Endothelial cell of umbilical vein (primary cell): ENCODE measurements around the gene TECTB. TPM values are rescaled to one million over a fixed set of nuclear protein-coding genes. Genes with fewer than 3 reads are reported as not detected.

Experiments
- BruUV-seq: library from RNA; stranded (reverse); fragments of 400-500 nt; replicated peaks from 2 replicates; lab custom pipeline; 2021; lab: Mats Ljungman, UMichigan
- CTCF ChIA-PET: fragments of 300-600, 350-600 bp; sonication (Branson Sonifier 250); formaldehyde crosslinking; loops from one replicate; lab custom pipeline; 2021; ENCODE audit warnings: antibody characterized with exemption, inconsistent platforms; lab: Charles Lee
- POLR2A ChIA-PET: fragments of 300-600, 350-600 bp; sonication (Branson Sonifier 250); formaldehyde crosslinking; loops from one replicate; lab custom pipeline; 2021; ENCODE audit warnings: antibody characterized with exemption, inconsistent platforms; lab: Charles Lee
- DNase-seq: peaks from one replicate; pipeline ENCODE4 v3.0.0-alpha.2; 2011; ENCODE audit warnings: low read depth, low spot score
- FAIRE-seq: peaks from 2 replicates; lab custom pipeline; 2011; peaks lifted over from hg19 to GRCh38; lab: Jason Lieb, UNC
- H2AFZ ChIP-seq: 2 replicates; pipeline ENCODE4 v1.6.0; 2012; ENCODE audit warnings: low read depth, low read length, control low read depth, inconsistent platforms
- H3K27ac ChIP-seq: 2 replicates; pipeline ENCODE4 v1.5.1; 2011; ENCODE audit warnings: low read depth, mild to moderate bottlenecking, control low read depth, low read length, moderate library complexity; ENCODE audit not compliant: insufficient read depth
- H3K27me3 ChIP-seq, 2 experiments: 2 replicates each; pipeline versions ENCODE4 v1.6.0 to v1.6.1; 2011; ENCODE audit warnings: low read length in 2 of 2, mixed read lengths in 1 of 2; ENCODE audit not compliant: control insufficient read depth in 2 of 2, insufficient read depth in 2 of 2
- H3K36me3 ChIP-seq, 2 experiments: 2 replicates in 1 of 2; 3 replicates in 1 of 2; pipeline ENCODE4 v1.5.1; 2011; ENCODE audit warnings: low read length in 2 of 2, mild to moderate bottlenecking in 1 of 2, moderate library complexity in 1 of 2; ENCODE audit not compliant: control insufficient read depth in 2 of 2, insufficient read depth in 2 of 2; ENCODE audit errors: extremely low read depth in 1 of 2
- H3K4me1 ChIP-seq: 3 replicates; pipeline ENCODE4 v1.5.1; 2011; ENCODE audit warnings: mild to moderate bottlenecking, low read length; ENCODE audit not compliant: control insufficient read depth, insufficient read depth; ENCODE audit errors: extremely low read depth
- H3K4me2 ChIP-seq: 2 replicates; pipeline ENCODE4 v1.6.1; 2011; ENCODE audit warnings: low read length, control low read depth, mixed read lengths; ENCODE audit not compliant: insufficient read depth
- H3K4me3 ChIP-seq, 3 experiments: fragments of 200-600 bp in 1 of 3; sonication (generic), shearing (Covaris generic) in 1 of 3; replicated peaks in 1 of 3; 2 replicates each; pipeline ENCODE4 v1.5.1; 2011 to 2016; ENCODE audit warnings: control low read depth in 3 of 3, low read length in 3 of 3, mild to moderate bottlenecking in 2 of 3, inconsistent platforms in 1 of 3, low read depth in 1 of 3, moderate library complexity in 1 of 3; ENCODE audit not compliant: insufficient read depth in 1 of 3
- H3K79me2 ChIP-seq: 2 replicates; pipeline ENCODE4 v1.6.0; 2012; ENCODE audit warnings: low read length, inconsistent platforms; ENCODE audit not compliant: control insufficient read depth, insufficient read depth
- H3K9ac ChIP-seq: replicated peaks from 2 replicates; pipeline ENCODE3; 2011; ENCODE audit warnings: low read length, control low read depth; ENCODE audit not compliant: insufficient read depth; ENCODE audit errors: extremely low read depth
- H3K9me1 ChIP-seq: replicated peaks from 3 replicates; pipeline ENCODE4 v1.6.0; 2011; ENCODE audit warnings: mild to moderate bottlenecking, low read length; ENCODE audit not compliant: control insufficient read depth, insufficient read depth; ENCODE audit errors: extremely low read depth
- H3K9me3 ChIP-seq: replicated peaks from 2 replicates; pipeline ENCODE4 v1.5.1; 2012; ENCODE audit warnings: low read length, inconsistent platforms; ENCODE audit not compliant: control insufficient read depth, insufficient read depth
- H4K20me1 ChIP-seq: replicated peaks from 2 replicates; pipeline ENCODE3; 2011; ENCODE audit warnings: mild to moderate bottlenecking, low read length; ENCODE audit not compliant: control insufficient read depth, insufficient read depth; ENCODE audit errors: extremely low read depth
- EZH2 ChIP-seq: IDR thresholded peaks from 2 replicates; pipeline ENCODE4 v1.6.1; 2012; ENCODE audit warnings: borderline replicate concordance, low read depth, mild to moderate bottlenecking, moderate library complexity, low read length, inconsistent platforms; ENCODE audit not compliant: severe bottlenecking
- FOS ChIP-seq: IDR thresholded peaks from 2 replicates; pipeline ENCODE4 v1.6.1; 2011; ENCODE audit warnings: mild to moderate bottlenecking, low read length, moderate library complexity, borderline replicate concordance; ENCODE audit not compliant: insufficient read depth
- GATA2 ChIP-seq: IDR thresholded peaks from 2 replicates; pipeline ENCODE4 v1.7.0; 2011; ENCODE audit warnings: low read depth, mild to moderate bottlenecking, moderate library complexity, mixed read lengths, low read length; ENCODE audit not compliant: insufficient read length, insufficient read depth
- JUN ChIP-seq: IDR thresholded peaks from 2 replicates; pipeline ENCODE4 v1.6.1; 2011; ENCODE audit warnings: borderline replicate concordance, low read depth; ENCODE audit not compliant: insufficient read length, insufficient read depth
- MYC ChIP-seq: IDR thresholded peaks from one replicate; pipeline ENCODE4 v1.6.1; 2011; ENCODE audit warnings: mild to moderate bottlenecking, low read depth, low read length
- POLR2A ChIP-seq: IDR thresholded peaks from 2 replicates; pipeline ENCODE4 v1.6.1; 2012; ENCODE audit warnings: low read depth, mild to moderate bottlenecking, control low read depth, low read length
- POLR2AphosphoS5 ChIP-seq: IDR thresholded peaks from 2 replicates; pipeline ENCODE4 v1.6.1; 2012; ENCODE audit warnings: low read depth, mild to moderate bottlenecking, control low read depth, low read length, moderate library complexity; ENCODE audit not compliant: insufficient read depth
- dilution Hi-C: fragments of 300-500 bp; cut with MboI; formaldehyde crosslinking; loops from one replicate; pipeline ENCODE4 v1.15.0; 2019; ENCODE audit warnings: low sequenced_read_pairs; ENCODE audit not compliant: extremely low pct_ligation_motif_present
- intact Hi-C: fragments of 100-400 bp; cut with micrococcal nuclease; formaldehyde crosslinking; loops from one replicate; pipeline ENCODE4 v1.10.0; 2022
- polyA plus RNA-seq, 4 experiments: library from polyadenylated mRNA; depleted of rRNA in 3 of 4; stranded (reverse) in 3 of 4; unstranded in 1 of 4; fragments of >200 nt; gene quantifications; 2 replicates each; pipeline versions ENCODE4 v1.2.1 to v1.2.3, GENCODE V29; 2011 to 2012; ENCODE audit warnings: missing spikeins in 1 of 4
- total RNA-seq: library from RNA; stranded (reverse); gene quantifications from 2 replicates; pipeline ENCODE4 v1.2.3, GENCODE V29; 2021
- TF ChIP-seq, protein P1 (sequence below): IDR thresholded peaks from 2 replicates; pipeline ENCODE4 v1.6.1; 2011; ENCODE audit not compliant: insufficient read depth, insufficient read length
- TF ChIP-seq, protein P2 (sequence below), 2 donors: IDR thresholded peaks; 1 replicate in 1 of 2; 2 replicates in 1 of 2; pipeline ENCODE4 v1.5.1; 2011; ENCODE audit warnings: low read length in 2 of 2, mild to moderate bottlenecking in 2 of 2, moderate library complexity in 2 of 2, control low read depth in 1 of 2, inconsistent platforms in 1 of 2, low read depth in 1 of 2; ENCODE audit not compliant: insufficient read depth in 1 of 2; ENCODE audit errors: extremely low read depth in 1 of 2

TECTB gene
- total and polyA plus RNA-seq, 2 donors (not counting 3 experiments of a cell fraction or from before 2014, with no cell fraction given) = not detected

DNA sequence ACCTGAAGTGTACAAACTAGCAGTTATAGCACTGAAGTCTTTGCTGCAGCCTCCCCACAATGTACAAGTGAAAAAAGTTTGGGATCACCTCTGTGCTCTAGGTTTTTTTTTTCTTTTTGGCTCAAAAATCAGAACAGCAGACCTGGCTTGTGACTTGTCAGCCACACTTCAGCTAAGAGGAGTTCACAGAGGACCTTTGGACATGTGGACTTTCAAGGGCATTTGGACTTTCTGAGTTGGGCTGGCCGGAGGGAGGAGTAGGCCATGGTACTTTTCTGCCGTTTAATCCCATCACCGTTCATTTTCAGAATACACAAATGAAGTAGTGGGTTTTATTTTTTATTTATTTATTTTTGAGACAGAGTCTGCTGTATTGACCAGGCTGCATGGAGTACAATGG lies 68.8 kb downstream of the TECTB start:
- Histone ChIP-seq H3K4me3 (no peak overlapping the region), H3K36me3 (no peaks in the 10 kb centered on the region), H4K20me1 (no peaks in the 10 kb centered on the region), H3K27me3 (no peaks in the 10 kb centered on the region), H3K79me2 (no peaks in the 10 kb centered on the region), H3K9me1 (no peaks in the 10 kb centered on the region), H2AFZ (no peak overlapping the region), H3K27ac (no peak overlapping the region), H3K9me3 (no peaks in the 10 kb centered on the region), H3K4me2 (no peak overlapping the region), H3K4me1 (no peaks in the 10 kb centered on the region), H3K9ac (no peak overlapping the region)
- intact Hi-C loops (no loop called here), dilution Hi-C loops (no loop called here)
- CTCF ChIA-PET = no interaction called here
- no peak for DNase-seq
- BruUV-seq = no TSS peak
- POLR2A ChIA-PET = interaction anchor here (0.5 kb wide), 1 partner anchor 10 kb away, joined by 3 read pairs; no protein-coding TSS in a partner anchor
- no peak for FAIRE-seq
- TF ChIP-seq MYC (no peak), JUN (no peak), FOS (no peak), POLR2A (no peak)

DNA sequence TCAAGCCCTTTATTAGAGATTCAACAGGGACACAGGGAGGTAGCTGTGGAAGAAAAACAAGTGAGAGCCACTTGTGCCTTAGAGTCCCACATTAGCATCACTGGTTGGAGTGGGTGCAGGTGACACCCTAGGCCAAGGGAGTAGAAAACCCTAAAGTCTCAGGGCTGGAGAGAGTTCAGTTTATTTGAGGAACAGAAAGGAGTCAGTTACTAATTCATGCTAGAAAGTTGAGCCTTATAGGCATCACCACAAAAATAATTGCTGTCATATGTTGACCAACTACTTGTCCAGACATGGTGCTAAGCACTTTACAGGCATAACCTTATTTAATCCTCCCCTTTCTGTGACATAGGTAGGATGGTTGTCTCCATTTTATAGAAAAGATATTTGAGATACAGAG lies 69.8 kb downstream of the TECTB start:
- no peak overlapping the region for H3K9ac ChIP-seq
- H3K4me2 ChIP-seq = no peak overlapping the region
- FAIRE-seq (no peak), DNase-seq (no peak)
- intact Hi-C loops (no loop called here), dilution Hi-C loops (no loop called here)
- no peaks in the 10 kb centered on the region for H3K4me1 ChIP-seq
- no peak overlapping the region for H3K4me3 ChIP-seq
- H3K36me3 ChIP-seq = no peaks in the 10 kb centered on the region
- TF ChIP-seq, protein P1, sequence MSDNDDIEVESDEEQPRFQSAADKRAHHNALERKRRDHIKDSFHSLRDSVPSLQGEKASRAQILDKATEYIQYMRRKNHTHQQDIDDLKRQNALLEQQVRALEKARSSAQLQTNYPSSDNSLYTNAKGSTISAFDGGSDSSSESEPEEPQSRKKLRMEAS = no peak
- TF ChIP-seq FOS = no peak
- no peak for TF ChIP-seq MYC
- no peak for TF ChIP-seq EZH2
- no peak for TF ChIP-seq POLR2AphosphoS5
- TF ChIP-seq, protein P2, sequence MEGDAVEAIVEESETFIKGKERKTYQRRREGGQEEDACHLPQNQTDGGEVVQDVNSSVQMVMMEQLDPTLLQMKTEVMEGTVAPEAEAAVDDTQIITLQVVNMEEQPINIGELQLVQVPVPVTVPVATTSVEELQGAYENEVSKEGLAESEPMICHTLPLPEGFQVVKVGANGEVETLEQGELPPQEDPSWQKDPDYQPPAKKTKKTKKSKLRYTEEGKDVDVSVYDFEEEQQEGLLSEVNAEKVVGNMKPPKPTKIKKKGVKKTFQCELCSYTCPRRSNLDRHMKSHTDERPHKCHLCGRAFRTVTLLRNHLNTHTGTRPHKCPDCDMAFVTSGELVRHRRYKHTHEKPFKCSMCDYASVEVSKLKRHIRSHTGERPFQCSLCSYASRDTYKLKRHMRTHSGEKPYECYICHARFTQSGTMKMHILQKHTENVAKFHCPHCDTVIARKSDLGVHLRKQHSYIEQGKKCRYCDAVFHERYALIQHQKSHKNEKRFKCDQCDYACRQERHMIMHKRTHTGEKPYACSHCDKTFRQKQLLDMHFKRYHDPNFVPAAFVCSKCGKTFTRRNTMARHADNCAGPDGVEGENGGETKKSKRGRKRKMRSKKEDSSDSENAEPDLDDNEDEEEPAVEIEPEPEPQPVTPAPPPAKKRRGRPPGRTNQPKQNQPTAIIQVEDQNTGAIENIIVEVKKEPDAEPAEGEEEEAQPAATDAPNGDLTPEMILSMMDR (IDR thresholded peaks at IDR 0.05; ENCODE audit: extremely low read depth in 1 of 2, insufficient read depth in 1 of 2, low read depth in 1 of 2, low read length in 2 of 2) = no peak
- no peak for TF ChIP-seq GATA2
- TF ChIP-seq POLR2A = no peak
- no peak for TF ChIP-seq JUN
- CTCF ChIA-PET = no interaction called here
- H3K9me3 ChIP-seq = no peaks in the 10 kb centered on the region
- no TSS peak for BruUV-seq
- no peak overlapping the region for H2AFZ ChIP-seq
- H3K9me1 ChIP-seq = no peaks in the 10 kb centered on the region
- H3K27ac ChIP-seq = no peak overlapping the region
- no peaks in the 10 kb centered on the region for H3K27me3 ChIP-seq
- H3K79me2 ChIP-seq = no peaks in the 10 kb centered on the region
- H4K20me1 ChIP-seq = no peaks in the 10 kb centered on the region
- POLR2A ChIA-PET = no interaction called here
